ENCODE data around the gene MCTP1.

GRCh38 chr5:94702729-94703128, 582.2 kb downstream of the MCTP1 start:
- TF ChIP-seq CTCF (IDR thresholded peaks at IDR 0.05 in 4 of 5, conservative IDR thresholded peaks at IDR 0.05 in 1 of 5) (no peak), POLR2A (IDR thresholded peaks at IDR 0.05) (no peak)
